ENCODE results near the gene RRP36. TPM values are rescaled to one million over a fixed set of nuclear protein-coding genes. Genes with fewer than 3 reads are reported as not detected.

Gene RRP36
- total and polyA plus RNA-seq, 9 of the 15 experiments (the other 6 are each of a cell fraction or from before 2014, with no cell fraction given): 27.6 to 150 (median 114) TPM

- TF ChIP-seq ZBTB40 (IDR thresholded peaks at IDR 0.05) (0 out of 2 replicates have a peak, but pooled peaks have one; percentile 34), ZBTB40 (CRISPR knock-in tag; IDR thresholded peaks at IDR 0.05) (no peak), NR4A1 (CRISPR knock-in tag; IDR thresholded peaks at IDR 0.05) (no peak), NR4A1 (tag; IDR thresholded peaks at IDR 0.05) (peak; percentile 53; the same call in 1 of the 2 replicates), HDAC1 (IDR thresholded peaks at IDR 0.05) (0 out of 4 replicates have a peak, but pooled peaks of 1 of the 2 experiments have one; percentile 81), KAT7 (CRISPR knock-in tag; IDR thresholded peaks at IDR 0.05; ENCODE audit: borderline replicate concordance) (peak; percentile 88; the same call in 1 of the 2 replicates), NRF1 (conservative IDR thresholded peaks at IDR 0.05 in 1 of 2, IDR thresholded peaks at IDR 0.05 in 1 of 2) (no peak; a peak in 1 of 4 replicates), MIER1 (IDR thresholded peaks at IDR 0.05; ENCODE audit: low read depth) (0 out of 2 replicates have a peak, but pooled peaks have one; percentile 9), XRCC3 (IDR thresholded peaks at IDR 0.05) (no peak), FOXP1 (CRISPR knock-in tag; IDR thresholded peaks at IDR 0.05) (peak; percentile 10; the same call in 1 of the 2 replicates), SMARCA5 (IDR thresholded peaks at IDR 0.05) (0 out of 2 replicates have a peak, but pooled peaks have one; percentile 62), HDAC2 (IDR thresholded peaks at IDR 0.05) (0 out of 2 replicates have a peak, but pooled peaks have one; percentile 73)
- TF ChIP-seq, protein P1, sequence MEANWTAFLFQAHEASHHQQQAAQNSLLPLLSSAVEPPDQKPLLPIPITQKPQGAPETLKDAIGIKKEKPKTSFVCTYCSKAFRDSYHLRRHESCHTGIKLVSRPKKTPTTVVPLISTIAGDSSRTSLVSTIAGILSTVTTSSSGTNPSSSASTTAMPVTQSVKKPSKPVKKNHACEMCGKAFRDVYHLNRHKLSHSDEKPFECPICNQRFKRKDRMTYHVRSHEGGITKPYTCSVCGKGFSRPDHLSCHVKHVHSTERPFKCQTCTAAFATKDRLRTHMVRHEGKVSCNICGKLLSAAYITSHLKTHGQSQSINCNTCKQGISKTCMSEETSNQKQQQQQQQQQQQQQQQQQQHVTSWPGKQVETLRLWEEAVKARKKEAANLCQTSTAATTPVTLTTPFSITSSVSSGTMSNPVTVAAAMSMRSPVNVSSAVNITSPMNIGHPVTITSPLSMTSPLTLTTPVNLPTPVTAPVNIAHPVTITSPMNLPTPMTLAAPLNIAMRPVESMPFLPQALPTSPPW (CRISPR knock-in tag; IDR thresholded peaks at IDR 0.05): peak; percentile 20; the same call in 1 of the 2 replicates
Measured at GRCh38 chr6:43060034-43060754, 38.8 kb downstream of the RRP36 start (continued).

Data from K562 (cell line).